Measurements from ENCODE around the gene UNK.

UNK gene, protein sequence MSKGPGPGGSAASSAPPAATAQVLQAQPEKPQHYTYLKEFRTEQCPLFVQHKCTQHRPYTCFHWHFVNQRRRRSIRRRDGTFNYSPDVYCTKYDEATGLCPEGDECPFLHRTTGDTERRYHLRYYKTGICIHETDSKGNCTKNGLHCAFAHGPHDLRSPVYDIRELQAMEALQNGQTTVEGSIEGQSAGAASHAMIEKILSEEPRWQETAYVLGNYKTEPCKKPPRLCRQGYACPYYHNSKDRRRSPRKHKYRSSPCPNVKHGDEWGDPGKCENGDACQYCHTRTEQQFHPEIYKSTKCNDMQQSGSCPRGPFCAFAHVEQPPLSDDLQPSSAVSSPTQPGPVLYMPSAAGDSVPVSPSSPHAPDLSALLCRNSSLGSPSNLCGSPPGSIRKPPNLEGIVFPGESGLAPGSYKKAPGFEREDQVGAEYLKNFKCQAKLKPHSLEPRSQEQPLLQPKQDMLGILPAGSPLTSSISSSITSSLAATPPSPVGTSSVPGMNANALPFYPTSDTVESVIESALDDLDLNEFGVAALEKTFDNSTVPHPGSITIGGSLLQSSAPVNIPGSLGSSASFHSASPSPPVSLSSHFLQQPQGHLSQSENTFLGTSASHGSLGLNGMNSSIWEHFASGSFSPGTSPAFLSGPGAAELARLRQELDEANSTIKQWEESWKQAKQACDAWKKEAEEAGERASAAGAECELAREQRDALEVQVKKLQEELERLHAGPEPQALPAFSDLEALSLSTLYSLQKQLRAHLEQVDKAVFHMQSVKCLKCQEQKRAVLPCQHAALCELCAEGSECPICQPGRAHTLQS

DNA sequence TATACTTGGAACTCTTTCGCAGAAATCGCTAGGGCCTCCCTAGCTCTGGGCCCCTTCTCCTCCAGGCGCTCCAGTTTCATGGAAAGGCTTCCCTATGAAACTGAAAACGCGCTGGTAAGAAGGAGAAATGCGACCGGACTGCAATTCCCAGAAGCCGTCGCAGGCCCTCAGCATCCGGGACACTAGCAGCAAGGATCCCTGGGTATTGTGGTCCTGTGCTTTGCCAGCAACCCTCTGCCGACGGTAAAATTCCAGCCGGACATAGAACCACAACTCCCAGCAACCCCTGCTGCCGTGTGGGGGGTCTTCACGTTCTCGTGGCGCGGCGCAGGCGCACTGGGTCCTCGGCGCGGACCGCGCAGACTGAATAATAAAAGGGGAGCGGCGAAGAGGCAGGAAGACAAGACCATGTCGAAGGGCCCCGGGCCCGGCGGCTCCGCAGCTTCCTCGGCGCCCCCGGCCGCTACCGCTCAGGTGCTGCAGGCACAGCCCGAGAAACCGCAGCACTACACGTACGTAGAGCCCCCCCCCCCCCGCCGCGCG lies at the start of gene UNK:
Gene UNK (plus strand): TSS at position 334 of the 543 bp plus-strand sequence. CDS start 75 bp downstream, at position 409.
- peak; percentile 99 for DNase-seq

DNA sequence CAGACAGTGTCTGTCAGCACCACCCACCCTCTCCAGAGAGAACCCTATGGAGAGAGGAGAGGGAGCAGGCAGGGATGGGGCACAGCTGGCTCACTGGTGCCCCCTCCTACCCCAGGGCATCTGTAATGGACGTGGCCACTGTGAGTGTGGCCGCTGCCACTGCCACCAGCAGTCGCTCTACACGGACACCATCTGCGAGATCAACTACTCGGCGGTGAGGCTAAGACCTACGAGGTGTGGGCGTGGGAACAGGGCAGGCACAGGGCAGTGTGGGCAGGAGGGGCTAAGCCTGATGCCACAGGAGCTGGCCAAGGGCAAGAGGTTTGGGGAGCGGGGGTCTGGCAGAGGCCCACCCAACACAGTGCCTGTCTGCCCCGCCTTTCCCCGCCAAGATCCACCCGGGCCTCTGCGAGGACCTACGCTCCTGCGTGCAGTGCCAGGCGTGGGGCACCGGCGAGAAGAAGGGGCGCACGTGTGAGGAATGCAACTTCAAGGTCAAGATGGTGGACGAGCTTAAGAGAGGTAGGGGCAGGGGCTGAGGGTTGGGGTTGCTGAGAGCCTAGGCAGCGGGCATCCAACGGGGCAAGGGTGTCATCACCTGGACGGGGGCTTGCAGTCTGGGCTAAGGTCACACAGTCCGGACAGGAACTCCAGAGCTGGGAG lies 48.3 kb upstream of the UNK start:
- DNase-seq = no peak

DNA sequence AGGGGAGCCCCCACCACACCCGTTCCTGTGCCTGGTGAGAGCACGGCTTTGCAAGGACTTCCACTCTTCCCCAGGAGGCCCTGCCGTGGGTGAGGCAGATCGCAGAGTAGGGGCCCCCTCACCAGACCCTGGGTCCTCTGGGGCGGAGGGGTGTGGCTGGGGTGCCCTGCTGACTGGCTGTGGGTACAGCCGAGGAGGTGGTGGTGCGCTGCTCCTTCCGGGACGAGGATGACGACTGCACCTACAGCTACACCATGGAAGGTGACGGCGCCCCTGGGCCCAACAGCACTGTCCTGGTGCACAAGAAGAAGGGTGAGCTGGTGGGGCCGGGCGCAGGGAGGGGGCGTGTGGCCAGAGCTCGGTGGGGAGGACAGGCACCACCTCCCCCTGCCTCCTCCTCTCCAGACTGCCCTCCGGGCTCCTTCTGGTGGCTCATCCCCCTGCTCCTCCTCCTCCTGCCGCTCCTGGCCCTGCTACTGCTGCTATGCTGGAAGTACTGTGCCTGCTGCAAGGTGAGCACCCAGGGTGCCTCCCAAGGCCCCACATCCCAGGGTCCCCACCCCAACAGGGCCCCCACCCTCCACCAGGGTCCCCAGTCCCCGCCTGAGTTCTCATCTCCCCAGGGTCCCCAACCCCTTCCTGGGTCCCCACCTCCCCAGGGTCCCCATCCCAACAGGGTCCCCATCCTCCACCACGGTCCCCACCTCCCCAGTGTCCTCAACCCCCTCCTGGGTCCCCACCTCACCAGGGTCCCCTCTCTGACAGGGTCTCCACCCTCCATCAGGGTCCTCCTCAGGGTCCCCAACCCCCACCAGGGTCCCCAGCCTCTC lies 47.3 kb upstream of the UNK start:
- DNase-seq = no peak

DNA sequence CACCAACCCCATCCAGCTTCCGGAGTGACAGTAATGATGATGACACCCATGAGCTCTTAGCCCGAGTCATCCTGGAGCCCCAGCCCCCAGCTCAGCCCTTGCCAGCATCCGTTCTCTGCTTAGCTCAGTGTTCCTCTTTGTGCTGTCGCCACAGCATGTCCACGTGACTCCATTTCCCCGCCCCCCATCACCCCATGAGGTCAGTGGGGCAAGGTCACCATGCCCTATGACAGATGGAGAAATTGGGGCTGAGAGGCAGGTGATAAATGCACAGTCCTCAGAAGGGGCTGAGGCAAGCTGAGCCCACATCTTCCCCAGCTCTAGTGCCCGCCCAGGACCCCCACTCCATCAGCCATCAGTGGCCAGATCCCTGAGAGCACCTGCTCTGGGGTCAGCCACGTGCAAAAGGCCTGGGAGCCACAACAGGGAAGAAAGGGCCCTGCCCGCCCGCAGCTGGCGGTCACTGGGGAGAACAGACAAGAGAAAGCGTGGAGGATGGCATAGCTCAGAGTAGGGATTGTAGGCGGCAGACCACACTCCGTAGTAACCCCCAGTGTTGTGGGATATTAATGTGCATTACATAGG lies 46.3 kb upstream of the UNK start:
- DNase-seq = no peak

DNA sequence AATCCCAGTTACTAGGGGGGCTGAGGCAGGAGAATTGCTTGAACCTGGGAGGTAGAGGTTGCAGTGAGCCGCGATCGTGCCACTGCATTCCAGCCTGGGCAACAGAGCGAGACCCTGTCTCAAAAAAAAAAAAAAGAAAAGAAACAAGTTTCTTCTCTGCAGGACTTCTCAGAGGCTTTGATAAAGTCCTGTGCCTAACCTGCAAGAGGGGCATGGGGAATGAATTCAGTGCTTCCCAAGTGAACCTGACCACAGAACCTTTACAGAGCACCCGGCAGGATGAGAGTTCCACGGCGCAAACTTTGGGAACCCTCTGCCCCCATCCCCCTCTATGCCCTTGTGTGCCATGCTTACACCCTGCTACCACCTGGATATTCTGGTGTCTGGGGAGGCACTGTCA lies 45.4 kb upstream of the UNK start:
- no peak for DNase-seq

DNA sequence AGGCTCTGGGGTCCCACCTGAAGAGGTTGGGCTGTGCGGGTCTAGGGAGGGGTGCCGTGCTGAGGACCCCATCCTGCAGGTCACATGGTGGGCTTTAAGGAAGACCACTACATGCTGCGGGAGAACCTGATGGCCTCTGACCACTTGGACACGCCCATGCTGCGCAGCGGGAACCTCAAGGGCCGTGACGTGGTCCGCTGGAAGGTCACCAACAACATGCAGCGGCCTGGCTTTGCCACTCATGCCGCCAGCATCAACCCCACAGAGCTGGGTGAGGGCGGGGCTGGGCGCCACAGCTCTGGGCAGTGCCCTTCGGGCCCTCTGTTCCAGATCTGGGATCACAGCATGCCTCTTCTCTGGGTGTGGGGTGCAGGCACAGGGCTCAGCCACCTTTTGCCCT lies 44.8 kb upstream of the UNK start:
- DNase-seq = no peak

DNA sequence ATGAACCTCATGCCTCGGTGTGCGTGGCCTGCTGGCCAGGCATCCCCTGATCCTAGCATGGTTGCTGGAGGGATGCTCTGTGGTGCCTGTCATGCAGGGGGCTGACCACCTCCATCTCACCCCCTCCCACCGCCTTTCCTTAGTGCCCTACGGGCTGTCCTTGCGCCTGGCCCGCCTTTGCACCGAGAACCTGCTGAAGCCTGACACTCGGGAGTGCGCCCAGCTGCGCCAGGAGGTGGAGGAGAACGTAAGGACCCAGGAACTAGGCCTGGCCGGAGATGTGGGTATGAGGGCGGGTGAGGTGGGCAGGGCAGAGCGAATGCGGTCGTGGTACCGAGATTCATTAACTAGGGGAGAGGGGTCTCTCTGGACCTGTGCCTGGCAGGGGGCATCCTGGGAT lies 44.4 kb upstream of the UNK start:
- no peak for DNase-seq

DNA sequence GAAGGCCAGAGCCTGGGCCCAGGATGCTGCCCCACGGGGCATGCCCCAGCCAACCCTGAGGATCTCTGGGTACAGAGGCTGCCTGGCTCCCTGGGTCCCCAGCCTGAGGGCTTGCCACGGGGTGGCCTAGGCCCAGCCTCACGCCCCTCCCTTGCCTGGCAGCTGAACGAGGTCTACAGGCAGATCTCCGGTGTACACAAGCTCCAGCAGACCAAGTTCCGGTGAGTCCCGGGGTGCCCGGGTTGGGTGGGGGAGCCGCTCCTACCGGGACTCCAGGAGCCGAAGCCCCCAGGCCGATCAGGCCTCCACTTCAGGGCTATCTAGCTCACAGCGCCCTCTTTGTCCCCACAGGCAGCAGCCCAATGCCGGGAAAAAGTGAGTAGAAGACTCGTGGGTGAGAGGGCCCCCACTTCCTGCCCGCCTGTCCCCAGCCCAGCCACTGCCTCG lies 44.0 kb upstream of the UNK start:
- no peak for DNase-seq

DNA sequence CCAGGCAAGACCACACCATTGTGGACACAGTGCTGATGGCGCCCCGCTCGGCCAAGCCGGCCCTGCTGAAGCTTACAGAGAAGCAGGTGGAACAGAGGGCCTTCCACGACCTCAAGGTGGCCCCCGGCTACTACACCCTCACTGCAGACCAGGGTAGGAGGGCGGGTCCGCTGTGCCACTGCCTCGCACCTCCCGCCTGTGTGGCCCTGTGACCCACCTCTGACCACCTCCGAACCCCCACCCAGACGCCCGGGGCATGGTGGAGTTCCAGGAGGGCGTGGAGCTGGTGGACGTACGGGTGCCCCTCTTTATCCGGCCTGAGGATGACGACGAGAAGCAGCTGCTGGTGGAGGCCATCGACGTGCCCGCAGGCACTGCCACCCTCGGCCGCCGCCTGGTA lies 42.3 kb upstream of the UNK start:
- DNase-seq = no peak

DNA sequence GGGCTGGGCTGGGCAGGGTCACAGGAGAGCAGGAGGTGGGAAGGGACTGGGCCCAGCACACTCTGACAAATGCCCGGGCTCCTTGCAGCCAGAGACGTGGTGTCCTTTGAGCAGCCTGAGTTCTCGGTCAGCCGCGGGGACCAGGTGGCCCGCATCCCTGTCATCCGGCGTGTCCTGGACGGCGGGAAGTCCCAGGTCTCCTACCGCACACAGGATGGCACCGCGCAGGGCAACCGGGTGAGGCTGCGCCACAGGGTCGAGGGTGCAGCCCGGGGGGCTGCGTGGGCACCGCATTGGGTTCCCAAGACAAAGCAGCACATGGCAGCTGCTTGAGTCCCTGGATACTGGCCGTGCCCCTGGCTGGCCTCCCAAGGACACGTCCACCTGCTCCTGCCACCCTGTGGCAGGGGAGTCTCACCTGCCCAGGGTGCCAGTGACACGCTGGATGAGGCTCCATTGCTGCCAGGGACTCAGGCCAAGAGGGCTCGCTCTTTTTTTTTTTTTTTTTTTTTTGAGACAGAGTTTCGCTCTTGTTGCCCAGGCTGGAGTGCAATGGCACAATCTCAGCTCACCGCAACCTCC lies 40.9 kb upstream of the UNK start:
- DNase-seq = no peak

DNA sequence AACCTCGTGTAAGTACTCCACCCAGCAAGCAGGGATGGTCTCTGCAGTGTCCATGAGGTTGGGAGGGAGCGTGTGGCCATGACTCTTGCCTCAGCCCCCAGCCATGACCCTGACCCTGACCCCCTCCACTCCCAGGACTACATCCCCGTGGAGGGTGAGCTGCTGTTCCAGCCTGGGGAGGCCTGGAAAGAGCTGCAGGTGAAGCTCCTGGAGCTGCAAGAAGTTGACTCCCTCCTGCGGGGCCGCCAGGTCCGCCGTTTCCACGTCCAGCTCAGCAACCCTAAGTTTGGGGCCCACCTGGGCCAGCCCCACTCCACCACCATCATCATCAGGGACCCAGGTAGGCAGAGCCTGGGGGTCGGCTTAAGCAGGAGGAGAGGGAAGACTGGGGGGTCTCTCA lies 35.9 kb upstream of the UNK start:
- no peak for DNase-seq

DNA sequence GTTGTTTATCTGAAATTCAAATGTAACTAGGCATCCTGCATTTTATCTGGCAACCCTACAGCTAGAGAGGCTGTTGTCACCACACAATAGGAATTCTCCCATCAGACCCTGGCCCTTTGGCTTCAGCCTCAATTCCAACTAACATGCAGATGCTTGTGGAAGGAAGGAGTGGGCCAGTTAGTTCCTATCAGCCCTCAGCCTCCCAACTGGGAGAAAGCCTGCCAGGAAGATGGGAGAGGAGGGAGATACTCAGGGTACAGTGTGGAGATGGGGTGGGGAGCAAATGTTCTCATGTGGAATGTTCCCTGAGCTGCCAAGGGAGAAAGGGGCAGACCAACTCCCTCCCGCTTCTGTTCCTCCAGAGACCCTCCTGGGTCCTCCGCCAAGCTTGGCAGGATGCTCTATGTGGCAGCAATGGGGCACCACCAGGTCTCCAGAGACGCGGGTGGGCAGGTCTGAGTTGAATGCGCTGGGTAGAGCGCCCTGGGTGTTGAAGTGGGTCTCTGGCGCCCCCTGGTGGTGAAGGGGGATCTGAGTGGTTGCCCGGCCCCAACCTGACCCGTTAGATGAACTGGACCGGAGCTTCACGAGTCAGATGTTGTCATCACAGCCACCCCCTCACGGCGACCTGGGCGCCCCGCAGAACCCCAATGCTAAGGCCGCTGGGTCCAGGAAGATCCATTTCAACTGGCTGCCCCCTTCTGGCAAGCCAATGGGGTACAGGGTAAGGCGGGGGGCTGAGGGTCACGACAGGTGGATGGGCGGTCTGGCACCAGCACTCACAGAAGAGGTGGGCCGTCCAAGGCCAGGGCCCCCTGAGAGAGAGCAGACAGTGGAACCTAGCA lies 34.8 kb upstream of the UNK start:
- DNase-seq = peak; percentile 54

DNA sequence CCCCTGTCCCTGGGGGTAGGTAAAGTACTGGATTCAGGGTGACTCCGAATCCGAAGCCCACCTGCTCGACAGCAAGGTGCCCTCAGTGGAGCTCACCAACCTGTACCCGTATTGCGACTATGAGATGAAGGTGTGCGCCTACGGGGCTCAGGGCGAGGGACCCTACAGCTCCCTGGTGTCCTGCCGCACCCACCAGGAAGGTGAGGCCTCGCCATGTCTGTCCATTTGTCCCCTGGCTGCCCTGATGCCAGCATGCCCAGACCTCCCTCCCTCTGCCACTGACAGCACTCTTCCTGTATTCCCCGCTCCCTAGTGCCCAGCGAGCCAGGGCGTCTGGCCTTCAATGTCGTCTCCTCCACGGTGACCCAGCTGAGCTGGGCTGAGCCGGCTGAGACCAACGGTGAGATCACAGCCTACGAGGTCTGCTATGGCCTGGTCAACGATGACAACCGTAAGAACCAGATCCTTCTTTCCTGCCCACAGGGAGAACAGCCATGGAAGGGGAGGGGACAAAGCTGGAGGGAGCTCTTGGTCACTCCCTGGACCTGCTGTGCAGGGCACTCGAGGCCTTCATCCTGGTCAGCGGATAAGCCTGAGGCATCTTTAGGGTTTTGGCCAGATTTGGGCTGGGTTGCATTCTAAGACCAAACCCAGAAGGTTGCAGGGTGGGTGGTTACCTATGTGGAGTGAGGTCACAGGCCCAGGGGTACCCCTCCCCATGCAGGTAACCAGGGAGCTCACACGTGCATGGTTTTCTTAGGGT lies 33.8 kb upstream of the UNK start:
- no peak for DNase-seq

DNA sequence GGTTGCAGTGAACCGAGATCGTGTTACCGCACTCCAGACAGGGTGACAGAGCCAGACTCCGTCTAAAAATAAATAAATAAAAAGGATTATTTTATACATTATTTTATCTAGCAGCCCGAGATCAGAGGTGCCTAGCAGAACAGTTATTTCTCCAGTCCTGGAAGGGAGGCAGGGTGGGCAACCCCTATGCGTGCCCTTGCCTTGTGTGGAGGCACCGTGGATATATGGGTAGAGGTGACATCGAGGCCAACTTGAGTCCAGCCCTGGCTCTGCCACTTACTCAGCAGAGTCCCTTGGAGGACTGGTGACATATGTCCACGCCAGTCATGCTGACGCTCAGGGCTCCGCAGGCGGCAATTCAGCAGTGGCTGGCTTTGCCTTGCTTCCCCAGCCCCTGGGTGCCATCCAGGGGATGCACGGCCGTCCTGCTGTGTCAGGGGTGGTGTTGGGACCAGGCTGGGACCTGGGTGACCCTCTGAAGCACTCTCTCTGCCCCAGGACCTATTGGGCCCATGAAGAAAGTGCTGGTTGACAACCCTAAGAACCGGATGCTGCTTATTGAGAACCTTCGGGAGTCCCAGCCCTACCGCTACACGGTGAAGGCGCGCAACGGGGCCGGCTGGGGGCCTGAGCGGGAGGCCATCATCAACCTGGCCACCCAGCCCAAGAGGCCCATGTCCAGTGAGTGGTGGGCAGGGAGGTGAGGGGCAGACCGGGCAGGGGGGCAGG lies 32.8 kb upstream of the UNK start:
- DNase-seq = no peak

DNA sequence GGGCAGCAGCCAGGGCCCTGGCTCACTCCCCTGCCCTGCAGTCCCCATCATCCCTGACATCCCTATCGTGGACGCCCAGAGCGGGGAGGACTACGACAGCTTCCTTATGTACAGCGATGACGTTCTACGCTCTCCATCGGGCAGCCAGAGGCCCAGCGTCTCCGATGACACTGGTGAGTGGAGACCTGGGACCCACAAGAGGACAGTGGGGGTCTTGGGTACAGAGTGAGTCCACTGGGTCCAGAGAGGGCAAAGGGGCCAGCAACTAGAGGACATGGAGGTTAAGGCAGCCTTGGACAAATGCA lies 32.2 kb upstream of the UNK start:
- no peak for DNase-seq

DNA sequence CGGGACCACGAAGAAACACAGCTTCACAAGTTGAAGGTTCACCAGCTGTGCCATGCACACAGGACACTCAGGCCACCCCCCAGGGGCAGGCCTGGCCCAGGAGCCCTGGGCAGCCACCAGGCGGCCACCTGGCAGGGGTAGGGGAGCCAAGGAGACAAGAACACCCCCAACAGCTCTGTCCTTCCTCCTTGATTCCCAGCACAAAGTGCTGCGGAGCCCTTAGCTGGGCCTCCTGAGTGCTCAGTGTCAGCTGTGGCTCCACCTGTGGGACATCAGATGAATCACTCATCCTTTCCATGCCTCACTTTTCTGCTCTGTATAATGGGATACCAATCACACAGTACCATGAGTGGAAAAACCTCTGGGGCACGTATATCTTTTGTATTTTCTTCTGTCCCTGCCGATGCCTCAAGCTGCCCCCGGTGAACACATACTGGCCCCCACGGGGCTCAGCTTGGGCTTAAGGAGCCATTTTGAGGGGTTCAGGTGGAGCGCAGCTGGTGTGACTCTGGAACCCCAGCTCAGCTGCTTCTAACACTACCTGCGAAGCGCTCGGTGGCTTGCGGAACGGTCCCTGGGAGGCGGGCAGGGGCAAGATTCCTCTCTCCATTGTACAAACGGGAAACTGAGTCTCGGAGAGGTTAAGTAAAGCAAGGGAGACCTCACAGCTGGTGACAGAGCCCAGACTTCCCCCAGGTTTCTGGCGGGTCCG lies 31.6 kb upstream of the UNK start:
- DNase-seq = no peak

DNA sequence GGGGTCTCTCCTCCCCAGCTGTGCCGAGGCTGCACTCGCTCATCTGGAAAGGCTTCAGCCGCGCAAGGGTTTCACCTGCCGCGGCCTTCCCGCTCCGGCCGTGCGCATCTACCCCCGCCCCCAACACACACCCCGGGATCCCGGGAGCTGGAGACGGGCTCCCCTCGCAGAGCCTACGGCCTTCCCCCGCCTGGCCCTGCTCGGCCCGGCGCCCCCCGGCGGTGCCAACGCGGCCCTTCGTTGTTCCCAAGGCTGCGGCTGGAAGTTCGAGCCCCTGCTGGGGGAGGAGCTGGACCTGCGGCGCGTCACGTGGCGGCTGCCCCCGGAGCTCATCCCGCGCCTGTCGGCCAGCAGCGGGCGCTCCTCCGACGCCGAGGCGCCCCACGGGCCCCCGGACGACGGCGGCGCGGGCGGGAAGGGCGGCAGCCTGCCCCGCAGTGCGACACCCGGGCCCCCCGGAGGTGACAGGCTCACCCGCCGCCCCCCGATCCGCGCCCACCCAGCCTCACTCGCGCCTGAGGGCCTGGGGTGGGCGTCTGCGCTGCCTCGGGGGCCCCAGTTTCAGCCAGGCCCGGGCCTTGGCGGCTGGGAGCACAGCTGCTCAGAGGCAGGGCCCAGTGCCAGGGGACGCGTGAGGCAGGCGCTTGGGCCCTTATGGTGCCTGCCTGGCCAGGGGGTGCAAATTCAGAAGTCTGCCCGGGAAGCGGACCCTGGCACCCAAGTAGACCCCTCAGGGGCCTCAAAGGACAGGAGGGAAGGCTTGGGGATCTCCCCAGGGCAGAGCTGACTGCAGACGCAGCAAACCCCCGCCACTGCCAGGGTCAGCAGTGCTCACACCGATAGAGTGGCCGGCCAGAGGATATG lies 30.9 kb upstream of the UNK start:
- peak; percentile 62 for DNase-seq
